HepG2 (cell line): Measurements from ENCODE around the gene NSG2. TPM values are rescaled to one million over a fixed set of nuclear protein-coding genes. Genes with fewer than 3 reads are reported as not detected.

ENCODE experiments used
- ATAC-seq: fragments of 200-7000 bp; cut with Tn5 transposase; 3 replicates; pipeline ENCODE4 v1.9.1; 2020; ENCODE audit warnings: mild to moderate bottlenecking, moderate library complexity
- BruUV-seq: library from RNA; stranded (reverse); fragments of 400-500 nt; replicated peaks from 2 replicates; lab custom pipeline; 2021; lab: Mats Ljungman, UMichigan
- CTCF ChIA-PET: fragments of 300-600 bp; formaldehyde crosslinking; extraction: SDS; loops from one replicate; lab custom pipeline; 2021; ENCODE audit warnings: low total read pairs, inconsistent platforms, low intra/inter-chr PET ratio; lab: Yijun Ruan, JAX
- POLR2A ChIA-PET: fragments of 350-600 bp; sonication (Branson Sonifier 250); formaldehyde crosslinking; loops from one replicate; lab custom pipeline; 2020; ENCODE audit warnings: antibody characterized with exemption, inconsistent platforms; lab: Yijun Ruan, JAX
- DNase-seq: peaks from one replicate; pipeline ENCODE4 v3.0.0-alpha.2; 2015; ENCODE audit warnings: low spot score
- FAIRE-seq: peaks from 3 replicates; lab custom pipeline; 2011; peaks lifted over from hg19 to GRCh38; lab: Jason Lieb, UNC
- H2AFZ ChIP-seq: one replicate; pipeline ENCODE4 v1.6.1; 2011; ENCODE audit warnings: low read length, inconsistent platforms
- H3K27ac ChIP-seq: fragments of 300-600 bp; 3 replicates; pipeline ENCODE4 v1.8.0; 2011; ENCODE audit warnings: mixed run types, mild to moderate bottlenecking, mixed read lengths, low read length, inconsistent platforms; ENCODE audit not compliant: insufficient read depth; ENCODE audit errors: extremely low read length
- H3K27me3 ChIP-seq, 2 experiments: fragments of 200-600 bp in 1 of 2; 2 replicates in 1 of 2; 3 replicates in 1 of 2; pipeline versions ENCODE4 v1.6.0 to v1.8.0; 2011; ENCODE audit warnings: low read length in 2 of 2, mild to moderate bottlenecking in 2 of 2, moderate library complexity in 2 of 2, inconsistent platforms in 1 of 2; ENCODE audit not compliant: insufficient read depth in 2 of 2, control insufficient read depth in 1 of 2
- H3K36me3 ChIP-seq, 2 experiments: fragments of 200-600 bp in 1 of 2; replicated peaks in 1 of 2; 2 replicates in 1 of 2; 3 replicates in 1 of 2; pipeline versions ENCODE4 v1.5.1 to v1.8.0; 2011; ENCODE audit warnings: low read length in 2 of 2, inconsistent platforms in 1 of 2; ENCODE audit not compliant: insufficient read depth in 2 of 2, control insufficient read depth in 1 of 2
- H3K4me1 ChIP-seq: 2 replicates; pipeline ENCODE4 v1.5.1; 2012; ENCODE audit warnings: low read length, inconsistent platforms; ENCODE audit not compliant: insufficient read depth
- H3K4me2 ChIP-seq: 2 replicates; pipeline ENCODE4 v1.6.0; 2011; ENCODE audit warnings: low read depth, low read length, inconsistent platforms
- H3K4me3 ChIP-seq, 3 experiments: fragments of 200-600 bp in 1 of 3; sonication (generic), shearing (Covaris generic) in 1 of 3; replicated peaks in 1 of 3; 2 replicates each; pipeline ENCODE4 v1.5.1; 2011 to 2016; ENCODE audit warnings: low read length in 3 of 3, inconsistent platforms in 2 of 3, low read depth in 2 of 3, mild to moderate bottlenecking in 2 of 3, control low read depth in 1 of 3, mixed read lengths in 1 of 3; ENCODE audit not compliant: insufficient read depth in 1 of 3
- H3K79me2 ChIP-seq: one replicate; pipeline ENCODE4 v1.6.1; 2011; ENCODE audit warnings: low read length, inconsistent platforms; ENCODE audit not compliant: insufficient read depth
- H3K9ac ChIP-seq: 2 replicates; pipeline ENCODE4 v1.6.0; 2011; ENCODE audit warnings: mild to moderate bottlenecking, low read depth, low read length, inconsistent platforms; ENCODE audit not compliant: insufficient read depth
- H3K9me3 ChIP-seq: 2 replicates; pipeline ENCODE4 v1.5.1; 2012; ENCODE audit warnings: mild to moderate bottlenecking, low read length
- H4K20me1 ChIP-seq: 2 replicates; pipeline ENCODE4 v1.6.0; 2011; ENCODE audit warnings: inconsistent platforms, mild to moderate bottlenecking, low read length, moderate library complexity; ENCODE audit not compliant: insufficient read depth
- RERE ChIP-seq: IDR thresholded peaks from 2 replicates; pipeline ENCODE4 v1.6.1; 2016; ENCODE audit warnings: low read depth, missing genetic modification reagents, missing compliant biosample characterization
- TOE1 ChIP-seq: sonication (generic); formaldehyde crosslinking; IDR thresholded peaks from 2 replicates; pipeline ENCODE4 v1.4.0; 2020; ENCODE audit warnings: mild to moderate bottlenecking, missing genetic modification reagents
- ZNF263 ChIP-seq: sonication (generic); formaldehyde crosslinking; IDR thresholded peaks from 2 replicates; pipeline ENCODE4 v1.4.0; 2020; ENCODE audit warnings: missing genetic modification reagents
- ZNF703 ChIP-seq: sonication (generic); formaldehyde crosslinking; IDR thresholded peaks from 2 replicates; pipeline ENCODE4 v1.5.1; 2020; ENCODE audit warnings: missing genetic modification reagents, mild to moderate bottlenecking, moderate library complexity, borderline replicate concordance
- WGBS: methylation state at CpG from one replicate; pipeline ENCODE4 v1.1.6; 2017; ENCODE audit warnings: low lambda C conversion rate; 5-methylcytosine and 5-hydroxymethylcytosine counted together
- in situ Hi-C: cut with HindIII; loops from 2 replicates; pipeline ENCODE4 v1.10.0; 2017; ENCODE audit warnings: low pct_unique_long_range_greater_than_20kb; ENCODE audit not compliant: extremely low pct_ligation_motif_present
- intact Hi-C: fragments of 100-400 bp; cut with micrococcal nuclease; formaldehyde crosslinking; loops from one replicate; pipeline ENCODE4 v1.10.0; 2022; ENCODE audit not compliant: unreplicated experiment
- polyA plus RNA-seq, 8 experiments: library from polyadenylated mRNA; depleted of rRNA in 3 of 8; stranded (reverse) in 7 of 8; unstranded in 1 of 8; fragments of >200 nt; fragmentation: Illumina TruSeq in 4 of 8; extraction: Trizol in 4 of 8; gene quantifications; 2 replicates each; pipeline versions ENCODE4 v1.2.1 to v1.2.3, GENCODE V29; 2011 to 2016; ENCODE audit warnings: low read depth in 4 of 8, missing spikeins in 1 of 8, mixed read lengths in 1 of 8; ENCODE audit not compliant: insufficient read depth in 1 of 8
- total RNA-seq, 5 experiments: library from RNA; depleted of rRNA; stranded (reverse); fragments of >200 nt; fragmentation: Illumina TruSeq; extraction: Trizol; gene quantifications; 2 replicates each; pipeline ENCODE4 v1.2.3, GENCODE V29; 2016; ENCODE audit warnings: low read depth in 1 of 5
- TF ChIP-seq, protein P1 (sequence below): sonication (generic); formaldehyde crosslinking; IDR thresholded peaks from 2 replicates; pipeline ENCODE4 v1.8.1; 2023; ENCODE audit warnings: missing genetic modification reagents, inconsistent platforms, borderline replicate concordance

Gene NSG2
- total and polyA plus RNA-seq, 2 of the 13 experiments (the other 11 are each of a cell fraction or from before 2014, with no cell fraction given) = 0.21 TPM; not detected in 1

DNA sequence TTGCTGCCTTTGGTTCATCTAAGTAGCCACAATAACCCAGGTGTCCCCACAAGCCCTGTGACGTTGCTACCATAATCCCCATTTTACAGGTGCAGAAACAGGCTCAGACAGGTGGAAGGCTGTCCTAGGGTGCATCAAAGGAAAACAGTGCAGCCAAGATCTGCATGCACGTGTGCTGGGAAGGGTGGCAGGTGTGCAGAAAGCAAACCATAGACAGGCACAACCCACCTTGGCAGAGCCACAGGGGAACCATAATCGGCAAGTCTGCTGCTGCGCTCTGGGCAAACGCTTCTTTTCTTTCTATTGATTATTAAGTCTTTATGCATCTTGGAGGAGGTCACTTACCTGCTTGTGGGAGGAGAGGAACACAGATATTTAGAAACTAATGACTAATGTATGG lies 7.1 kb downstream of the NSG2 start:
- FAIRE-seq (no peak), ATAC-seq (no peak), DNase-seq (no peak)
- no peaks in the 10 kb centered on the region for H3K79me2 ChIP-seq
- H3K9me3 ChIP-seq = no peaks in the 10 kb centered on the region
- H3K4me1 ChIP-seq = no peaks in the 10 kb centered on the region
- intact Hi-C loops = no loop called here
- H3K27me3 ChIP-seq = no peaks in the 10 kb centered on the region
- H3K27ac ChIP-seq = no peak overlapping the region
- WGBS = 9% methylated on average over 5 of the region's 5 CpGs
- in situ Hi-C loops = no loop called here
- TF ChIP-seq RERE (CRISPR knock-in tag) = no peak
- TF ChIP-seq, protein P1, sequence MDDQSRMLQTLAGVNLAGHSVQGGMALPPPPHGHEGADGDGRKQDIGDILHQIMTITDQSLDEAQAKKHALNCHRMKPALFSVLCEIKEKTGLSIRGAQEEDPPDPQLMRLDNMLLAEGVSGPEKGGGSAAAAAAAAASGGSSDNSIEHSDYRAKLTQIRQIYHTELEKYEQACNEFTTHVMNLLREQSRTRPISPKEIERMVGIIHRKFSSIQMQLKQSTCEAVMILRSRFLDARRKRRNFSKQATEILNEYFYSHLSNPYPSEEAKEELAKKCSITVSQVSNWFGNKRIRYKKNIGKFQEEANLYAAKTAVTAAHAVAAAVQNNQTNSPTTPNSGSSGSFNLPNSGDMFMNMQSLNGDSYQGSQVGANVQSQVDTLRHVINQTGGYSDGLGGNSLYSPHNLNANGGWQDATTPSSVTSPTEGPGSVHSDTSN (CRISPR knock-in tag) = no peak
- no peak for TF ChIP-seq ZNF263 (CRISPR knock-in tag)
- TF ChIP-seq ZNF703 (CRISPR knock-in tag) = no peak
- TF ChIP-seq TOE1 = no peak
- H3K4me2 ChIP-seq = no peak overlapping the region
- POLR2A ChIA-PET = no interaction called here
- H3K36me3 ChIP-seq = no peaks in the 10 kb centered on the region
- BruUV-seq = no TSS peak
- CTCF ChIA-PET = no interaction called here
- H3K4me3 ChIP-seq = no peak overlapping the region
- H3K9ac ChIP-seq = no peak overlapping the region
- H4K20me1 ChIP-seq = no peaks in the 10 kb centered on the region
- H2AFZ ChIP-seq = no peak overlapping the region
